Mononuclear cell (primary cell): ENCODE data around the gene TSPAN13. TPM values are rescaled to one million over a fixed set of nuclear protein-coding genes. Genes with fewer than 3 reads are reported as not detected.

Experiments
- H3K27me3 ChIP-seq: 2 replicates; pipeline ENCODE4 v1.6.0; 2011; ENCODE audit warnings: low read length, control low read depth; ENCODE audit not compliant: insufficient read depth
- H3K4me1 ChIP-seq: 2 replicates; pipeline ENCODE4 v1.5.1; 2011; ENCODE audit warnings: mild to moderate bottlenecking, low read length, control low read depth; ENCODE audit not compliant: insufficient read depth
- H3K4me3 ChIP-seq: 2 replicates; pipeline ENCODE4 v1.5.1; 2011; ENCODE audit warnings: mild to moderate bottlenecking, low read length, moderate library complexity
- H3K9me3 ChIP-seq: 2 replicates; pipeline ENCODE4 v1.5.1; 2011; ENCODE audit warnings: low read depth, mild to moderate bottlenecking, control low read depth, low read length
- total RNA-seq: library from RNA; depleted of rRNA; stranded (reverse); fragments of >200 nt; gene quantifications from one replicate; pipeline ENCODE4 v1.2.3, GENCODE V29; 2012

TSPAN13 gene
- 5.0 TPM for total RNA-seq

DNA sequence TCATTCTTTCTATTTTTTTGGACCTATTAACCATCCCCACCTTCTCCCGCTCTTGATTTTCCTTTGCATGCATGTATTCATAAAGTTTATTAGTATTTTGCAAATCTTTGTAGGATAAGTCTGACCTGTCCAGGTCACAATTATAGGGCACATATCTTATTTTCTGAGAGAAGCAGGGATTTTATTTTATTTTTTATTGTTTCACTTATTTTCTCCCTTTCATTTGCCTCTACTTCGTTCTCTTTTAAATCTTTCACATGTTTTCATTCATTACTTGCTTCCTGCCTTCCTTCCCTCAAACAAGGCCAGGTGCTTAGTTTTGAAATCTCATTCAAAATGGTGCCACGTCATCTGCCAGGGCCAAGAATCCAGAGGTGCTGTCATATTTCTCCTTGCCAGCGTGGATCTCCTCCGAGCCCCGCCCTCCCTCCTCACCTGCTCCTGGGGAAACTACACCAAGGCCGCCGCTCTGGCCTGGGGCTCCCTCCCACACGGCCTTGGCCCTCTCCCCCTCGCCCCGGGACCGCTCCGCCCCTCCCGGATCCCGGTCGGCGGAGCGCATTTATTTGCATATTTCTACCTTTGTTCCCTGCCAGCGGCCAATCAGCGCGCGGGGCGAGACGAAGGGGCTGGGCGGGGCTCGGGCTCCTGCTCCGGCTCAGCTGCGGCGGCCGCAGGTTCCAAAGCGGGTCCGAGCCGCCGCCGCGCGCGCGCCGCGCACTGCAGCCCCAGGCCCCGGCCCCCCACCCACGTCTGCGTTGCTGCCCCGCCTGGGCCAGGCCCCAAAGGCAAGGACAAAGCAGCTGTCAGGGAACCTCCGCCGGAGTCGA lies at the start of gene TSPAN13:
TSS of gene TSPAN13 (plus strand) at position 654 of the 830 bp plus-strand sequence. CDS start 213 bp downstream, outside the sequence.
- peaks cover 8% of the 10 kb centered on the region for H3K27me3 ChIP-seq
- peaks cover 14% of the 10 kb centered on the region for H3K4me1 ChIP-seq
- H3K4me3 ChIP-seq, result peak within 1 kb of the TSS; percentile 51
- H3K9me3 ChIP-seq, result no peaks in the 10 kb centered on the region

DNA sequence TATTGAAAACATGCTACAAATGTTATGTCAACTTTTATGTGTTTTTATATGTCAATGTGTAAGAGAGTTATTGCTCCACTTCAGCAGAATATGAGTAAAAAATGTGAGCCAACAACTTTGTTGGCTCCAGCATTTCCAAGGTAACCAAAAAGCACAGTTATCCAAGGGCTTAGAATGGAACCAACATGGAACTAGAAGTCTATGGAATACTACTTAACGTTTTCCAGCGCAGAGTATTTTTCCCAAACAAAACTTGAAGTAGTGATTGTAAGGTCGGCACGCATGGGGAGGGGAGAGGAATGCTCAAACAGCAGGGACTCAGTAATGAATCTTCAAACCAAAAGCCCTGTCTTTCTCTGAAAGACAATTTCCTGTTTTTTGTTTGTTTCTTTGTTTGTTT lies 45.0 kb upstream of the TSPAN13 start:
- no peaks in the 10 kb centered on the region for H3K27me3 ChIP-seq
- H3K9me3 ChIP-seq, result no peaks in the 10 kb centered on the region
- H3K4me1 ChIP-seq, result no peaks in the 10 kb centered on the region
- H3K4me3 ChIP-seq, result no peak overlapping the region

DNA sequence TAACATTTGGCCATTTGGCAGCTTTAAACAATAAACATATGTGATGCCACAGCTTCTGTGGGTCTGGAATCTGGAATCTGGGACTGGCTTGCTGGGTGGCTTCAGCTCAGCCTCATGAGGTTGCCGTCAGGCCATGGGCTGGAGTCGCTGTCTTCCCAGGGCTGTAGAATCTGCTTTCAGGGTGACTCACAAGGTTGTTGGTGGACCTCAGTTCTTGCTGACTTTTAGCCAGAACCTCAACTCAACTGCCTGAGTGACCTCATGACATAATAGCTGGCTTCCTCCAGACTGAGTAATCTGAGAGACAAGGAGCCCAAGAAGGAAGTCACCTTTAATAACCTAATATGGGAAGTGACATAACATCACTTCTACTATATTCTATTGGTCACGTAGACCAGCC lies 44.6 kb upstream of the TSPAN13 start:
- Histone ChIP-seq H3K27me3 (no peaks in the 10 kb centered on the region), H3K4me1 (no peaks in the 10 kb centered on the region), H3K4me3 (no peak overlapping the region), H3K9me3 (no peaks in the 10 kb centered on the region)

DNA sequence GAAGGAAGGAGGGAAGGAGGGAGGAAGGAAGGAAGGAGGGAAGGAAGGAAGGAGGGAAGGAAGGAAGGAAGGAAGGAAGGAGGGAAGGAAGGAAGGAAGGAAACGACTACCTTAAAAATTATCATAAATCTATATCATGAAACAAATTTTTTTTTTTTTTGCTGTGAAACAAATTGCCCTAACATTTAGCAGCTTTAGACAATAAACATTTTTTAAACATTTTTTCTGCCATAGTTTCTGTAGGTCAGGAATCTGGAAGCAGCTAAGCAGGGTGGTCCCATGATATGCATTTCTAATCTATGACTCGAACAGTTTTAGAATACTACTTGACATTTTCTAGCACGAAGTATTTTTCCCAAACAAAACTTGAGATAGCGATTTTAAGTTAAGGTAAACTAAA lies 42.9 kb upstream of the TSPAN13 start:
- no peaks in the 10 kb centered on the region for H3K4me1 ChIP-seq
- H3K4me3 ChIP-seq, result no peak overlapping the region
- H3K9me3 ChIP-seq, result no peaks in the 10 kb centered on the region
- H3K27me3 ChIP-seq, result no peaks in the 10 kb centered on the region

DNA sequence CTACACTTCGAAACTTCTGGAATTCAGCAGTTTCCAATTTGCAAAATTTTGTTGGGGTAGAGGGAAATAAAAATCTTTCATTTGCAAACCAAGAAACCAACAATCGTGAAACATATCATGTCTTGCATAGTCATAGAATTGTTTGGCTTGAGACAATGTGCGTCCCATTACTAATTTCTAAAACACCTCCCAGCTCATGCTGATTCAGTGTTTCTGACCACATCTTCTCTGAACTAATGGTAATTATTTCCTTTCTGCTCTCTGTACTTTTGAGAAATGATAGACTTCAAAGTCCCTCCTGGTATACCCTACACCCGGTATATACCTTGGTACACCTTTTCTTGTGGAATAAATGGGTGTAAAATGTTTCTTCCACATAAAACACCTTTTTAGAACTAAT lies 41.8 kb upstream of the TSPAN13 start:
- Histone ChIP-seq H3K27me3 (no peaks in the 10 kb centered on the region), H3K9me3 (no peaks in the 10 kb centered on the region), H3K4me3 (no peak overlapping the region), H3K4me1 (no peaks in the 10 kb centered on the region)

DNA sequence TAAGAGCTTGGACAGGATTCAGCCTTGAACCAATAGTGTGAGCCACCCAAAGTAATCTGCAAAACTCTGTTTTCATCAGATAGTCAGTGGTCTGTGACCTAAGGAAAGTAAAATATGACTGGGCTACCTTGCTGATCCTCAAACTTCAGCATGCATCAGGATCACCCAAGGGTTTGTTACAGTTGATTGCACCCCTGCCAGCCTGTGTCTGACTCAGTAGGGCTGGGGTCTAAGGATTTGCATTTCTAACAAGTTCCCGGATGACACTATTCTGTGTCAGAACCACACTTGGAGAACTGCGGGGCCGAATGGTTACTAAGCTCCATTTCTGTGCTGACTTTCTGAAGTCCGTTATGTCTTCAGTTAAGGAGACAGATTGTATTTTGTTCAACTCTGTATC lies 40.6 kb upstream of the TSPAN13 start:
- Histone ChIP-seq H3K9me3 (no peaks in the 10 kb centered on the region), H3K4me3 (no peak overlapping the region), H3K27me3 (no peaks in the 10 kb centered on the region), H3K4me1 (no peaks in the 10 kb centered on the region)

DNA sequence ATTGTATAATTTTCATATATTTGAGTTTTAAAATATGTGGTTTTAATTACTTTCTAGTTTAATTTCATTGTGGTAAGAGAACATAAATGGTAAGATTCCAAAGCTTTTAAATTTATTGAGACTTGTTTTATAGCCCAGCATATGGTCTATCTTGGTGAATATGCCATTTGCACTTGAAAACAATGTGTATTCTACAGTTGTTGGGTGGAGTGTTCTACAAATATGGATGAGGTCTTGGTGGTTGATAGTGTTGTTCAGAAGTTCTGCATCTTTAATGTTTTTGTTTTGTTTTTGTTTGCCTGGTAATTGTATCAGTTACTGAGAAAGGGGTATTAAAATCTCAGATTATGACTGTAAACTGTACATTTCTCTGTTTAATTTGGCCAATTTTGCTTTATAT lies 37.6 kb upstream of the TSPAN13 start:
- H3K4me3 ChIP-seq, result no peak overlapping the region
- H3K27me3 ChIP-seq, result no peaks in the 10 kb centered on the region
- no peaks in the 10 kb centered on the region for H3K4me1 ChIP-seq
- no peaks in the 10 kb centered on the region for H3K9me3 ChIP-seq

DNA sequence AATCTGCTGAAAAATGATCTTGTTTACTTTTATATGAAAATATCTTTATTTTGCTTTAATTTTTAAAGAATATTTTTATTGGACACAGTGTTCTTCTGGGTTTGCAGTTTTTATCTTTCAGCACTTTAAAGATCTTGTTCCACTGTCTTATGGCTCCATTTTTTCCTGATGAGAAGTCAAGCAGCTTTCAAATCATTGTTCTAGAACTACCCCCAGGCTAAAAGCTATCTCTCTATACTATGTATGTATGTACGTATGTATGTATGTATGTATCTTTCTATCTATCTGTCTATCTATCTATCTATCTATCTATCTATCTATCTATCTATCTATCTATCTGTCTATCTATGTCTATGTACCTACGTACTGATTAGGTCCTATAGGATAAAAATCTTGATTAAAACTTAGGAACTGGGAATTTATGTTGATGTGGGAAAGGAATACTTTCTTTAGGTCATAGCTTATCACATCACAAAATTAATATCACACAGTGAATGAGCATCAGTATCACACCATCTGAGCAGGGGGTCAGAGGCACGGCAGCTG lies 35.4 kb upstream of the TSPAN13 start:
- H3K27me3 ChIP-seq, result no peaks in the 10 kb centered on the region
- no peaks in the 10 kb centered on the region for H3K4me1 ChIP-seq
- H3K4me3 ChIP-seq, result no peak overlapping the region
- no peaks in the 10 kb centered on the region for H3K9me3 ChIP-seq

DNA sequence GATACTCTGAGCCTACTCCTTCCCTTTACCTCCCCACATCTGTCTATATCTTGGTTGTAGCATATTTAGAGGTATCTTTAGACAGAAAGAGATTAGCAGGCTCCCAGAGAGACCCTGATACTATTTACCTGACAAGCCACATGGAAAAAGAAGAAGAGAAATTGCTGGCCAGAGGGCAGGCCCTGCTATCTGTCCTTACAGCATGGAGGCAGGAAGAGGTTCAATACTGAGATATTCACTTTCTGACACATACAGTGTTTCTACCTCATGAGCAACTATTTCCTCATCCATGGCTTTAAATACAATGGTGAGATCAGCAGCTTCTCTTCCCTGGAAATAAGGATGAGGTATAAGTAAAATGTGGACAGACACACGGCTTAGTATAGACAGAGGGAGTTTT lies 33.9 kb upstream of the TSPAN13 start:
- H3K27me3 ChIP-seq, result no peaks in the 10 kb centered on the region
- H3K4me1 ChIP-seq, result no peaks in the 10 kb centered on the region
- no peaks in the 10 kb centered on the region for H3K9me3 ChIP-seq
- no peak overlapping the region for H3K4me3 ChIP-seq

DNA sequence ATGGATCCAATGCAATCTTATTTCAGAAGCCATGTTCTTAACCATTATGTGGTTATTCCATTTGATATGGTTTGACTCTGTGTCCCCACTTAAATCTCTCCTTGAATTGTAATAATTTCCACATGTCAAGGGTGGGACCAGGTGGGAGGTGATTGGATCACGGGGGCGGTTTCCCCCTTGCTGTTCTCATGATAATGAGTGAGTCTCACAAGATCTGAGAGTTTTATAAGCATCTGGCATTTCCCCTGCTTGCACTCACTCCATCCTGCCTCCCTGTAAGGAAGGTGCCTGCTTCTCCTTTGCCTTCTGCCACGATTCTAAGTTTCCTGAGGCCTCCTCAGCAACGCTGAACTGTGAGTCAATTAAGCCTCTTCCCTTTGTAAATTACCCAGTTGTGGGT lies 32.0 kb upstream of the TSPAN13 start:
- H3K9me3 ChIP-seq, result no peaks in the 10 kb centered on the region
- no peaks in the 10 kb centered on the region for H3K4me1 ChIP-seq
- no peaks in the 10 kb centered on the region for H3K27me3 ChIP-seq
- H3K4me3 ChIP-seq, result no peak overlapping the region

DNA sequence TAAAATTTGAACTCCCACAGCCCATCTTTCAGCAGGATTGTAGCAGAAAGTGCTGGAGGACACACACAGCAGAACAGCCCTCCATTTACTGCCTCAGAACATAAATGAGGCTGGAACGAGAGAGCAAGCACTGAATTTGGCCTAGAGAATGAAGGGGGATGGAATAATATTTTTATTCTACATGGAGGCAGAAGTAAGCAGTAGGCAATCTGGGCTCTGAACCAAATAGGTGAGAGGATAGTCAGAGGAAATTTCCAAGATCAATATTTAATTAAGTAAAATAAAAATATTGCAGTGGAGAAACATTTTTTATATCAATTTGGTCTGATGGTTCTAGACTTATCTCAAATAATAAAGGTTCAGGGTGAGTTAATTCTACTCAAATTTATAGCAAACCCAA lies 29.2 kb upstream of the TSPAN13 start:
- H3K4me3 ChIP-seq, result no peak overlapping the region
- H3K27me3 ChIP-seq, result no peaks in the 10 kb centered on the region
- H3K4me1 ChIP-seq, result no peaks in the 10 kb centered on the region
- H3K9me3 ChIP-seq, result no peaks in the 10 kb centered on the region

DNA sequence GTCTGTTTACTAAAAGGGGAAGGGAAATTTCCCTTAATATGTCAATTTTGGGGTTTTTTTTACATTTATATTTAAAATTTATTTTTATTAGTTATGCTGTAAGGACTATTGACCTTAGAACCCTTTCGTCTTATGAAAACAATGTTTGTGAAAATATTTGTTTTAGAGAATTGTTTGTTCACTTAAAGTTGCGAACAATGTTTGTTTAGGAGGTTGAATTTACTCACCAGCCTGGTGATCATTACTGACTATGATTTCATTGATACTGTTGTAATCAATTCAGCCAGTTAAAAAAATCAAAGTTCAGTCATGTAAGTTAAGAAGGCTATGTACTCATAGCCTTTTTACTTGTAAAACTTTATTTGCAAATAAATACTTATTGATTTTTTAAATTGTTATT lies 27.4 kb upstream of the TSPAN13 start:
- no peaks in the 10 kb centered on the region for H3K27me3 ChIP-seq
- no peaks in the 10 kb centered on the region for H3K9me3 ChIP-seq
- H3K4me3 ChIP-seq, result no peak overlapping the region
- H3K4me1 ChIP-seq, result no peaks in the 10 kb centered on the region

DNA sequence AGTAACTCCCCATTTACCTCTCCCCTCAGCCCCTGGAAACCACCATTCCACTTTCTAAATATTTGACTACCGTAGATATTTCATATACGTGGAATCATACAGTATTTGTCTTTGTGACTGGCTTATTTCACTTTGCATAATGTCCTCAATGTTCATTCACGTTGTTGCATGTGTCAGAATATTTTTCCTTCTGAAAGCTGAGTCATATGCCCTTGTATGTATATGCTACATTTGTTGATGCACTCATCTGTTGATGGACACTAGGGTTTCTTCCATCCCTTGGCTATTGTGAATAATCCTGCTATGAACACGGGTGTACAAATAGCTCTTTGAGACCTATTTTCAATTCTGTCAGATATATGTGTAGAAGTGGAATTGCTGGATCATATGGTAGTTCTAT lies 25.8 kb upstream of the TSPAN13 start:
- Histone ChIP-seq H3K27me3 (no peaks in the 10 kb centered on the region), H3K4me3 (no peak overlapping the region), H3K9me3 (no peaks in the 10 kb centered on the region), H3K4me1 (no peaks in the 10 kb centered on the region)

DNA sequence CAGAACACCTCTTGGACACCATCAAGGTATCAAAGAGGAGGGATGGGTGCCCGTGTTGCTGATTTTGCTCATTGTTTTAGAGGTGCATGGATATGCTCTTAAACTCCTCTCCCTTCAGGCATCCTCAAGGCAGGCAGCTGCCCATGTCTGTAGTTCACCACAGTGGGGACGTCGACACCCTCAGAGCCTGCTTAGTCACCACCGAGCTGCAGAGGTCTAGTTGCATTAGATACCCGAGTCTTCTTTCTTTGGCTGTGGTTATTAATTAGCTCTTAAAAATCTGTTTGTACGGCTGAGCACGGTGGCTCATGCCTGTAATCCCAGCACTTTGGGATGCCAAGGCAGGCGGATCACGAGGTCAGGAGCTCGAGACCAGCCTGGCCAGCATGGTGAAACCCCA lies 24.7 kb upstream of the TSPAN13 start:
- Histone ChIP-seq H3K4me1 (no peaks in the 10 kb centered on the region), H3K27me3 (no peaks in the 10 kb centered on the region), H3K4me3 (no peak overlapping the region), H3K9me3 (no peaks in the 10 kb centered on the region)

DNA sequence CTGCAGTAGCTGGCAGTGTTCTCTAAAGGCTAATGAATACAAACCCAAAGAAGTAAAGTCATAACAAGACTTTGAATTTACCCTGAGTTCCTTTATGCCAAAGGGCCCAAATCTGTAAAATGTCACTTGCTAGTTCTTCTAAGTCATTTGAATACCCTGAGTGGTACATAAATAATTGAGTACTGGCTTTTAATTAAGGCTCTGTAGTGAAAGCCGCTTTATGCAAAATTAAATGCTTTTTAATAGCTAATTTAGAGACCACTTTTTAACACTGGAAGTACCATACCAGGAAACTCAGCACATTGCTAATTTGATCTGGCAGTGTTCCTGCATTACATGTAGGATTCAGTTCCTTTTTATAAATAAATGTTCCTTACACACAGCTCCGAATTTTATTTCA lies 24.0 kb upstream of the TSPAN13 start:
- no peaks in the 10 kb centered on the region for H3K27me3 ChIP-seq
- H3K4me1 ChIP-seq, result no peaks in the 10 kb centered on the region
- no peak overlapping the region for H3K4me3 ChIP-seq
- H3K9me3 ChIP-seq, result no peaks in the 10 kb centered on the region

DNA sequence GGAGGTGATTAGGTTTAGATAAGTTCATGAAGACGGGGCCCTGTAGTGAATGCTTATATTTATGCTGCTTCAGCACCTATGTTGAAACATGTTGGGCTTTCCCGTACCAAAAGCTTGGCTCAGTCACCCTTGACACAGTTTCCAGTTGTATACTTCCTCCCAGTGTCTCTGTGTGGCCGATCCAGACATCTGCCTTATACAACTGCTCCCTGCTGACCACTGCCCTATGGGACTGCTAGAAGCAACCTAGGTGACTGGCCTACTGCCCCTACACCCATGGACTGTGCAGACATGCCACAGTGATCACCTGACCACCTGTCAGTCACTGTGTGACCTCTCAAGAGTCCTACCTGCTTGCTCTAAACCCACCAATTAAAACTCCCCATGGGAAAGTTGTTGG lies 22.6 kb upstream of the TSPAN13 start:
- Histone ChIP-seq H3K4me3 (no peak overlapping the region), H3K9me3 (no peaks in the 10 kb centered on the region), H3K4me1 (no peaks in the 10 kb centered on the region), H3K27me3 (no peaks in the 10 kb centered on the region)
